22Rv1 (cell line): ENCODE data around the gene BCR.

Experiments used
- ZFX ChIP-seq: fragments of 450-650 bp; IDR thresholded peaks from 2 replicates; pipeline ENCODE4 v1.6.1; 2017; ENCODE audit warnings: antibody characterized with exemption, borderline replicate concordance
- TF ChIP-seq, protein P1 (sequence below): fragments of 450-650 bp; IDR thresholded peaks from 2 replicates; pipeline ENCODE4 v1.5.1; 2017; ENCODE audit warnings: mild to moderate bottlenecking

DNA sequence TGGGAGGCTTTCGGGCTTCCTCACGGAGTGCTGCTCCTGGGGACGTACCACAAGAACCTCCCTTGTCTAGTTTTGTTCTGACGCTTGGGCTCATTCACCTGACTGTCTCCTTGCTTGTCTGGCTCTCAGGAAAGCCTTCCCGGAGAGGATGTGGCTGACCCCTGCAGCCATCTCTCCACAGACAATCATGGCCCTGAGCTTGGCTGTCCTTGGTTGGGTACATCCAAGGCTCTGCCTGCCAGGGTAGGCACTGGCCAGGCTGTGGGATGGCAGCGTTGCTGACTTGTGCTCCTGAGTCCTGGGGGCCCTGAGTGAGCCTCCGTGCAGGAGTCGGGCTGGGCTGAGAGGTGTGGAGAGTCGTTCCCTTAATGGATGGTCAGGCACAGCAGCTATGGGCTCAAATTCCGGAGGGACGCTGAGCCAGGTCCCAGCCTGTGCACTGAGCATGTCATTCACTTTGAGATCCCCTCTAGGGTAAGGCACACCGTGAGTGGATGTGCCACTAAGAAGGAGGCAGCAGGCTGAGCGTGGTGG, 32.8 kb downstream of the BCR start:
- TF ChIP-seq, protein P1, sequence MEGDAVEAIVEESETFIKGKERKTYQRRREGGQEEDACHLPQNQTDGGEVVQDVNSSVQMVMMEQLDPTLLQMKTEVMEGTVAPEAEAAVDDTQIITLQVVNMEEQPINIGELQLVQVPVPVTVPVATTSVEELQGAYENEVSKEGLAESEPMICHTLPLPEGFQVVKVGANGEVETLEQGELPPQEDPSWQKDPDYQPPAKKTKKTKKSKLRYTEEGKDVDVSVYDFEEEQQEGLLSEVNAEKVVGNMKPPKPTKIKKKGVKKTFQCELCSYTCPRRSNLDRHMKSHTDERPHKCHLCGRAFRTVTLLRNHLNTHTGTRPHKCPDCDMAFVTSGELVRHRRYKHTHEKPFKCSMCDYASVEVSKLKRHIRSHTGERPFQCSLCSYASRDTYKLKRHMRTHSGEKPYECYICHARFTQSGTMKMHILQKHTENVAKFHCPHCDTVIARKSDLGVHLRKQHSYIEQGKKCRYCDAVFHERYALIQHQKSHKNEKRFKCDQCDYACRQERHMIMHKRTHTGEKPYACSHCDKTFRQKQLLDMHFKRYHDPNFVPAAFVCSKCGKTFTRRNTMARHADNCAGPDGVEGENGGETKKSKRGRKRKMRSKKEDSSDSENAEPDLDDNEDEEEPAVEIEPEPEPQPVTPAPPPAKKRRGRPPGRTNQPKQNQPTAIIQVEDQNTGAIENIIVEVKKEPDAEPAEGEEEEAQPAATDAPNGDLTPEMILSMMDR, result no peak
- no peak for TF ChIP-seq ZFX
